ENCODE results near the gene TFPI. TPM values are rescaled to one million over a fixed set of nuclear protein-coding genes. Genes with fewer than 3 reads are reported as not detected.

The TFPI gene
- total RNA-seq, 2 experiments from 2014 or later: not detected

DNA sequence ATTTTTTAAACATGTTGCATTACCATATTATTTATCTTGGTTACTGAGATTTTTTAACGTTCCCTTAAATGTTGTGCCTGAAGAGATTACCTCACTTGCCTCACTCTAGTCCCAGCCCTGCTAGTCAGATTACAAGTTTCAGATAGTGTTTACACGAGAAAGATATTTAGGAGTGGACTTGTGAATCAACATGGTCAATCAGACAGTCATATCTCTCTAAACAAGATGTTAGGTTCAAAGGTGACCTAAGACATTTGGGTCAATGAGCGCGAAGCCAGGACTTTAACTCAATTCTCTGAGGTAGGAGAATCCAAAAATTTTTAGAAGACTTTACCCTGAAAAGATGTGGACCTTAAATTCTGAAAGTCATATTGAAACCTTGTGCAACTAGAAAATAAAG, 91.4 kb downstream of the TFPI start:
- CTCF ChIA-PET (ENCODE audit: unreplicated experiment): no interaction called here
- H4K20me1 ChIP-seq (ENCODE audit: insufficient read depth, low read length): no peaks in the 10 kb centered on the region

DNA sequence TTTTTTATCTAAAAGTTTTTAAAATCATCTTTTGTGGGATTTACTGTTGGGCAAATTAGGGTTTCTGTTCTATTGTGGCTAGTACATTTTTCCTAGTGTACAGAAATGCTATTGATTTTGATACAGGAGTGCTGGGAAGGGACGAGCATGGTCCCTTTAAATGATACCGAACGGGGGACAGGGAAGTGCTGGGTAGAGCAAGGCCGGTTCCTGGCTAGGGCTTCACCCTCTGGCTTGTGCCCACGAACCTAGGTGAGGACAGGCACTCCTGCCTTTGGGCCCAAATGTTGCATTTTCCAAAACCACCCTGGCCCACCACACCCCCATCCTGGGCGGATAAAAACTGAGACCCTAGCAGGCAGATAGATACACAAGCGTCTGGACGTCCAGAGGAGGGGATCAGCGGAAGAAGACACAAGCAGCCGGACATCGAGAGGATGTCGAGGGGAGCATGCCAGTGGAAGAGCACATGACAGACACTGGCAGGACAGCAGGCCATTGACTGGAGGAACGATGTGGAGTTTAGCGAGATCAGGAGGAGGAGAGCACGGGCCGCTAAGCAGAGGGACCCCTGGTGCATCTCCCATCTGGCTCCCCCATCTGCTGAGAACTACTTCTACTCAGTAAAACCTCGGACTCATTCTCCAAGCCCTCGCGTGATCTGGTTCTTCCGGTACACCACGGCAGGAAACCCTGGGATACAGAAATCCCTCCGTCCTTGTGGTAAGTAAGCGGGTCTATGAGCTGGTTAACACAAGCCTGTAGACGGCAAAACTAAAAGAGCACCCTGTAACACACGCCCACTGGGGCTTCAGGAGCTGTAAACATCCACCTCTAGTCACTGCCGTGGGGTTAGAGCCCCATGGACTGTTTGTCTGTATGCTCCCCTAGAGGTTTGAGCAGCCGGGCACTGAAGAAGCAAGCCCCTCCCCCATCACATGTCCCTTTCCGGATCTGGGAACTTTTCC, 92.7 kb downstream of the TFPI start:
- intact Hi-C loops (cut with micrococcal nuclease; ENCODE audit: unreplicated experiment): no loop called here
- ChIA-PET CTCF (ENCODE audit: unreplicated experiment) (no interaction called here), POLR2A (no interaction called here)
- Histone ChIP-seq H3K79me2 (ENCODE audit: insufficient read depth, low read depth, low read length) (no peaks in the 10 kb centered on the region), H2AFZ (ENCODE audit: low read length) (no peak overlapping the region), H4K20me1 (ENCODE audit: insufficient read depth, low read length) (no peaks in the 10 kb centered on the region), H3K4me3 (ENCODE audit: low read depth, low read length, poor library complexity, severe bottlenecking) (no peak overlapping the region), H3K27ac (ENCODE audit: low read depth, low read length, poor library complexity, severe bottlenecking) (no peak overlapping the region), H3K4me2 (ENCODE audit: low read length) (no peak overlapping the region), H3K9me2 (ENCODE audit: insufficient read depth, low read length) (no peaks in the 10 kb centered on the region), H3K9me3 (ENCODE audit: low read length) (no peaks in the 10 kb centered on the region), H3K4me1 (ENCODE audit: insufficient read depth, low read length, poor library complexity, severe bottlenecking) (no peaks in the 10 kb centered on the region), H3K36me3 (ENCODE audit: insufficient read depth, low read length) (no peaks in the 10 kb centered on the region)
- no peak for TF ChIP-seq EZH2phosphoT487 (IDR thresholded peaks at IDR 0.05; ENCODE audit: borderline replicate concordance, low read depth, low read length)
- TF ChIP-seq, protein P1, sequence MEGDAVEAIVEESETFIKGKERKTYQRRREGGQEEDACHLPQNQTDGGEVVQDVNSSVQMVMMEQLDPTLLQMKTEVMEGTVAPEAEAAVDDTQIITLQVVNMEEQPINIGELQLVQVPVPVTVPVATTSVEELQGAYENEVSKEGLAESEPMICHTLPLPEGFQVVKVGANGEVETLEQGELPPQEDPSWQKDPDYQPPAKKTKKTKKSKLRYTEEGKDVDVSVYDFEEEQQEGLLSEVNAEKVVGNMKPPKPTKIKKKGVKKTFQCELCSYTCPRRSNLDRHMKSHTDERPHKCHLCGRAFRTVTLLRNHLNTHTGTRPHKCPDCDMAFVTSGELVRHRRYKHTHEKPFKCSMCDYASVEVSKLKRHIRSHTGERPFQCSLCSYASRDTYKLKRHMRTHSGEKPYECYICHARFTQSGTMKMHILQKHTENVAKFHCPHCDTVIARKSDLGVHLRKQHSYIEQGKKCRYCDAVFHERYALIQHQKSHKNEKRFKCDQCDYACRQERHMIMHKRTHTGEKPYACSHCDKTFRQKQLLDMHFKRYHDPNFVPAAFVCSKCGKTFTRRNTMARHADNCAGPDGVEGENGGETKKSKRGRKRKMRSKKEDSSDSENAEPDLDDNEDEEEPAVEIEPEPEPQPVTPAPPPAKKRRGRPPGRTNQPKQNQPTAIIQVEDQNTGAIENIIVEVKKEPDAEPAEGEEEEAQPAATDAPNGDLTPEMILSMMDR (conservative IDR thresholded peaks at IDR 0.05; ENCODE audit: low read length): no peak
- no peak for DNase-seq (ENCODE audit: low spot score)
- no TSS peak for BruUV-seq (replicated peaks)

More for the DNA sequence above, 91.4 kb downstream of the TFPI start:
- H3K4me3 ChIP-seq (ENCODE audit: low read depth, low read length, poor library complexity, severe bottlenecking): no peak overlapping the region
- TF ChIP-seq EZH2phosphoT487 (IDR thresholded peaks at IDR 0.05; ENCODE audit: borderline replicate concordance, low read depth, low read length): no peak
- TF ChIP-seq, protein P1 (conservative IDR thresholded peaks at IDR 0.05; ENCODE audit: low read length): no peak
- no peak overlapping the region for H3K4me2 ChIP-seq (ENCODE audit: low read length)
- BruUV-seq (replicated peaks): no TSS peak
- intact Hi-C loops (cut with micrococcal nuclease; ENCODE audit: unreplicated experiment): no loop called here
- H3K79me2 ChIP-seq (ENCODE audit: insufficient read depth, low read depth, low read length): no peaks in the 10 kb centered on the region
- no peaks in the 10 kb centered on the region for H3K36me3 ChIP-seq (ENCODE audit: insufficient read depth, low read length)
- no peaks in the 10 kb centered on the region for H3K9me3 ChIP-seq (ENCODE audit: low read length)
- no peak for DNase-seq (ENCODE audit: low spot score)
- no peaks in the 10 kb centered on the region for H3K4me1 ChIP-seq (ENCODE audit: insufficient read depth, low read length, poor library complexity, severe bottlenecking)
- POLR2A ChIA-PET: no interaction called here
- H3K9me2 ChIP-seq (ENCODE audit: insufficient read depth, low read length): no peaks in the 10 kb centered on the region
- no peak overlapping the region for H3K27ac ChIP-seq (ENCODE audit: low read depth, low read length, poor library complexity, severe bottlenecking)
- H2AFZ ChIP-seq (ENCODE audit: low read length): no peak overlapping the region

GRCh38 chr2:187459256-187459655, 95.0 kb downstream of the TFPI start:
- Histone ChIP-seq H3K79me2 (ENCODE audit: insufficient read depth, low read depth, low read length) (no peaks in the 10 kb centered on the region), H3K27ac (ENCODE audit: low read depth, low read length, poor library complexity, severe bottlenecking) (no peak overlapping the region), H3K4me3 (ENCODE audit: low read depth, low read length, poor library complexity, severe bottlenecking) (no peak overlapping the region), H4K20me1 (ENCODE audit: insufficient read depth, low read length) (no peaks in the 10 kb centered on the region), H3K4me2 (ENCODE audit: low read length) (no peak overlapping the region), H3K9me2 (ENCODE audit: insufficient read depth, low read length) (no peaks in the 10 kb centered on the region), H3K4me1 (ENCODE audit: insufficient read depth, low read length, poor library complexity, severe bottlenecking) (no peaks in the 10 kb centered on the region), H3K9me3 (ENCODE audit: low read length) (no peaks in the 10 kb centered on the region), H2AFZ (ENCODE audit: low read length) (no peak overlapping the region), H3K36me3 (ENCODE audit: insufficient read depth, low read length) (no peaks in the 10 kb centered on the region)
- no peak for DNase-seq (ENCODE audit: low spot score)
- ChIA-PET CTCF (ENCODE audit: unreplicated experiment) (no interaction called here), POLR2A (interaction anchor here (0.6 kb wide), 1 partner anchor 910 kb away, joined by 3 read pairs; no protein-coding TSS in a partner anchor)
- TF ChIP-seq EZH2phosphoT487 (IDR thresholded peaks at IDR 0.05; ENCODE audit: borderline replicate concordance, low read depth, low read length): no peak
- TF ChIP-seq, protein P1 (conservative IDR thresholded peaks at IDR 0.05; ENCODE audit: low read length): no peak
- no TSS peak for BruUV-seq (replicated peaks)
- intact Hi-C loops (cut with micrococcal nuclease; ENCODE audit: unreplicated experiment): no loop called here

Measured in OCI-LY7 (cell line).